ENCODE measurements around the gene TMC1.
"Not testable (repeated sequence)": the region's sequence is repeated elsewhere in the genome, so short reads cannot be mapped to it uniquely, and the experiment has no call there.

The TMC1 gene

GRCh38 chr9:72526901-72527800, 5.7 kb downstream of the TMC1 start:
- DNase-seq (ENCODE audit: low read depth) = peak; percentile 70

- no peak for DNase-seq (ENCODE audit: low read depth)
Observed at GRCh38 chr9:72527801-72528195, 6.4 kb downstream of the TMC1 start.

- no peak for DNase-seq (ENCODE audit: low read depth)
Observed at GRCh38 chr9:72529531-72529930, 8.1 kb downstream of the TMC1 start.

GRCh38 chr9:72533322-72533721, 11.9 kb downstream of the TMC1 start:
- no peak for DNase-seq (ENCODE audit: low read depth)

- no peak for DNase-seq (ENCODE audit: low read depth)
Observed at GRCh38 chr9:72534931-72535330, 13.5 kb downstream of the TMC1 start.

GRCh38 chr9:72537011-72537545, 15.7 kb downstream of the TMC1 start:
- DNase-seq (ENCODE audit: low read depth) = no peak

- no peak for DNase-seq (ENCODE audit: low read depth)
Observed at GRCh38 chr9:72537671-72538070, 16.3 kb downstream of the TMC1 start.

GRCh38 chr9:72538921-72539702, 17.7 kb downstream of the TMC1 start:
- no peak for DNase-seq (ENCODE audit: low read depth)

GRCh38 chr9:72539824-72540347, 18.5 kb downstream of the TMC1 start:
- DNase-seq (ENCODE audit: low read depth) = no peak

GRCh38 chr9:72540348-72540873, 19.0 kb downstream of the TMC1 start:
- DNase-seq (ENCODE audit: low read depth) = no peak

GRCh38 chr9:72542537-72542833, 21.1 kb downstream of the TMC1 start:
- DNase-seq (ENCODE audit: low read depth) = not testable (repeated sequence)

- no peak for DNase-seq (ENCODE audit: low read depth)
Observed at GRCh38 chr9:72542917-72543316, 21.5 kb downstream of the TMC1 start.

GRCh38 chr9:72551306-72551705, 29.9 kb downstream of the TMC1 start:
- DNase-seq (ENCODE audit: low read depth) = no peak

GRCh38 chr9:72552356-72552755, 30.9 kb downstream of the TMC1 start:
- DNase-seq (ENCODE audit: low read depth) = no peak

- DNase-seq (ENCODE audit: low read depth) = no peak
Observed at GRCh38 chr9:72554221-72554641, 32.8 kb downstream of the TMC1 start.

GRCh38 chr9:72557549-72557948, 36.1 kb downstream of the TMC1 start:
- DNase-seq (ENCODE audit: low read depth) = no peak

GRCh38 chr9:72560086-72560485, 38.7 kb downstream of the TMC1 start:
- no peak for DNase-seq (ENCODE audit: low read depth)

GRCh38 chr9:72563806-72564205, 42.4 kb downstream of the TMC1 start:
- DNase-seq (ENCODE audit: low read depth) = no peak

GRCh38 chr9:72564479-72565281, 43.3 kb downstream of the TMC1 start:
- no peak for DNase-seq (ENCODE audit: low read depth)

GRCh38 chr9:72565535-72565934, 44.1 kb downstream of the TMC1 start:
- DNase-seq (ENCODE audit: low read depth) = no peak

GRCh38 chr9:72574156-72574810, 52.9 kb downstream of the TMC1 start:
- DNase-seq (ENCODE audit: low read depth) = no peak
